Left ventricle myocardium superior (tissue), 1 donor: ENCODE measurements around the gene DRAXIN. TPM values are rescaled to one million over a fixed set of nuclear protein-coding genes. Genes with fewer than 3 reads are reported as not detected.
"Not testable (repeated sequence)": the region's sequence is repeated elsewhere in the genome, so short reads cannot be mapped to it uniquely, and the experiment has no call there.

Experiments used
- ATAC-seq: fragments of 200-7000 bp; cut with Tn5 transposase; one replicate; pipeline ENCODE4 v1.9.1; 2020; ENCODE audit warnings: mild to moderate bottlenecking, moderate library complexity
- DNase-seq: peaks from one replicate; pipeline ENCODE4 v3.0.0-alpha.2; 2020
- intact Hi-C: fragments of 100-400 bp; cut with micrococcal nuclease; formaldehyde crosslinking; loops from one replicate; pipeline ENCODE4 v1.11.0; 2022
- long read RNA-seq: library from polyadenylated mRNA; unstranded; transcript quantifications from one replicate; pipeline ENCODE4 v2.0.0, GENCODE V29; 2021
- total RNA-seq: library from RNA; stranded (reverse); fragmentation: NEBNext Ultra II Directional; extraction: Animal tissue kit (Norgen Biotek cat#: 25700); gene quantifications from one replicate; pipeline ENCODE4 v1.2.1, GENCODE V29; 2021
- donor health status: DM: no; HTN: yes; CAD: no; lungs with severe emphysema.

DRAXIN gene
- total RNA-seq: 0.05 TPM
- long read RNA-seq: 0 reads

DNA sequence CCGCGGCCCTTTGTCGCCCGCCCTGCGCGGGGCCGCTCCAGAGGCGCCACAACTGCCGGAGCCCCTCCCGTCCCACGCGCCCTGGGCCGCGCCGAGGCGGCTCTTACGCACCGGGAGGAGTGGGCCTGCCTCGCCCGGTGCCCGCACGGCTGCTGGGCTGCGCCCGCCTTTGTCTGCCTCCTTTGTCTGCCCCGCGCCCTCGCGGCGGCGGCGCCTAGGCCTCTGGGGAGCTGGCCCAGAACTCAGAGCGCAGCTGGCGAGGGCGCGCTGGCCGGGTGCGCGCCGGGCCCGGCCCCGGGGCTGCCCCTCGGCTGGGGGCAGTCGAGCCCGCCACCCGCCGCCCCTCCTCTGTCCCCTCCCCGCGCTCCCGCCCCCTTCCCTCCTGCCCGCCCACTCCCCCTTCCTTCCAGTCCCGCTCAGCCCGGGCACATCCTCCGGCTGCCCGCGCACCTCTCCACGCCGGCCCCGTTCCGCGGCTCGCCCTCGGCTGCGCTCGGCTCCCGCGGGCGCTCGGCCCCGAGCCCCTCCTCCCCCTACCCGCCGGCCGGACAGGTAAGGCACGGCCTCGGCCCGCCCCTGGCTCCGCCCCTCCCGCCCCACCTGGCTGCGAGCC is at the start of gene DRAXIN:
TSS of gene DRAXIN (plus strand) at position 409 of the 613 bp plus-strand sequence. CDS start 14,549 bp downstream, outside the sequence.
- no peak for DNase-seq
- no peak for ATAC-seq

GRCh38 chr1:11641776-11642305 is 49.7 kb upstream of the DRAXIN start:
- intact Hi-C loops: no loop called here
- DNase-seq (no peak), ATAC-seq (no peak)

More for the DNA sequence above, at the start of gene DRAXIN:
- intact Hi-C loops: no loop called here

DNA sequence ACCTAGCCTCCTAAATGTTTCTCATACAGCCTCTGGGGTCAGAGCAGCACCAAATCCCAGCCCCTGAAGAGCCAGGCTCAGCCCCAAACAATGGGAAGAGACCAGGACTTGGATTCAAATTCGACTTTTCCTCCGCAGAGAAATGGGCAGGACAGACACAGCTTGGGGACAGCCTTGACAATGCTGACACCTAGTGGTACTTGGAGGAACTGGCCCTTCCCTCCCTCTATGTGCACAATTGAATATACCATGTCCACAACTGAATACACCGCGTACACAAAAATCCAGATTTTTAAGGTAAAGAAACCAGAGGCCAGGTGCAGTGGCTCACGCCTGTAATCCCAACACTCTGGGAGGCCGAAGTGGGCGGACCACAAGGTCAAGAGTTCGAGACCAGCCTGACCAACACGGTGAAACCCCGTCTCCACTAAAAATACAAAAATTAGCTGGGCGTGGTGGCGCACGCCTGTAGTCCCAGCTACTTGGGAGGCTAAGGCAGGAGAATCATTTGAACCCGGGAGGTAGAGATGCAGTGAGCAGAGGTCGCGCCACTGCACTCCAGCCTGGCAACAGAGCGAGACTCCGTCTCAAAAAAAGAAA is 49.0 kb upstream of the DRAXIN start:
- ATAC-seq: peak; percentile 81
- intact Hi-C loops: not testable (repeated sequence)
- DNase-seq: peak; percentile 55

DNA sequence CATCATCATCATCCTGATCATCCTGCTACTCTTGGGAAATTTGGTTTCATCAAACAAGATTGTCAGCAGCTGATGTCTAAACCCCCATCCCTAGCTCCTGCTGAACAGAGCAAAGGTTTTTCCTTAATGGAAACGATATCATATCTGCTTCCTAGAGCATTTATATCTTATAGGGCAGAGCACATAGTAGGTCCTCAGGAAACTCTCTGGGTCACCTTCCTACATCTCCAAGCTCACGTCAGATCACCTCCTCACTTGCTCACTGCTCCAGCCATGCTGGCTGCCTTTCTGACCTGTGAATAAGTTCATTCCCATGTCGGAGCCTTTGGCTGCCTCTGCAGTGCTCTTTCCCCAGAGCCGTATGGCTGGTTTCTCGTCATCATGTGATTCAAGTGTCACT is 47.7 kb upstream of the DRAXIN start:
- no peak for ATAC-seq
- intact Hi-C loops: no loop called here
- DNase-seq: no peak

GRCh38 chr1:11645270-11645669 is 46.2 kb upstream of the DRAXIN start:
- ATAC-seq: no peak
- no peak for DNase-seq
- intact Hi-C loops: no loop called here

DNA sequence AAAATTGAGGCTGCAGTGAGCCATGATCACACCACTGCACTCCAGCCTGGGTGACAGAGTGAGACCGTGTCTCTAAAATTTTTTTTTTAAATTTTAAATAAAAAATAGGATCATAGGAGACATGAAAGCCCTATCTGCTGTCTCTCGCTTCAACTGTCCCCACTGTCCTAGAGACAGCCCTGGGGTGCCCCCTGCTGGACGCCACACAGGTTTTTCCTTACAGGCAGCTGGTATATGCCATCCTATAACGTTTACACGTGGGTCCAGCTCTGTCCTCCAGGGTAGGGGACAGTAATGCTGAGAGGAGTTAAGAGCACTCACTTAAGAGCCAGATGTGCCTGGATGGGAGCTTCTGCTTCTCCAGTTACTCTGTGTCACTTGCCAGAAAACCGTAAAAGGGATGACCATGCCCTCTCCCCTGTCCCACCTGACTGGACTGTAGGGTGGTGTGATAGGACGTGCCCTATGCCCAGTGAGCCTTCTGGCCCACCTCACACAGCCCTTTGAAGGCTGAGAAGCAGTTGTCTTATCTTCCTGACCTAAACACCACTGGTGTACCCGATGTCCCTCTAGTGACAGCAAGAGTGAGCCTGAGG is 45.7 kb upstream of the DRAXIN start:
- DNase-seq (peak; percentile 86), ATAC-seq (peak; percentile 42)
- intact Hi-C loops: no loop called here

DNA sequence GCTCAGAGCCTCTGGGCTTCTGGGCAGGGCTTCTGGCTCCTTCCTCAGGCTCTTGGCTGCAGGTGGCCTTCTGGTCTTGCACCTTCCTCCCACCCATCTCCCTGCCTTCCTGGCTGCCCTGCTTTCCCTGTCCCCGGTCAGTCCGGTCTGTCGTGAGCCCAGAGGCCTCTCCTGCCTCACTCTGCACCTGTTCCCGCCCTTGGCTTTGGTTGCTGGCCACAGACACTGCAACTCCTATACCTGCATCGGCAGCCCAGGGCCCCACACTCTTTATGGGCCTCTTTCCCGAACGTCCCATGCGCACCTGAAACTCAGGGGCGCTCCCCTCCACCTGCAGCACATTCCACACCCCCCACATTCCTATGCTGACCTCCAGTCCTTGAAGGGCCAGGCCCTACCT is 45.2 kb upstream of the DRAXIN start:
- DNase-seq (no peak), ATAC-seq (no peak)
- intact Hi-C loops: no loop called here

DNA sequence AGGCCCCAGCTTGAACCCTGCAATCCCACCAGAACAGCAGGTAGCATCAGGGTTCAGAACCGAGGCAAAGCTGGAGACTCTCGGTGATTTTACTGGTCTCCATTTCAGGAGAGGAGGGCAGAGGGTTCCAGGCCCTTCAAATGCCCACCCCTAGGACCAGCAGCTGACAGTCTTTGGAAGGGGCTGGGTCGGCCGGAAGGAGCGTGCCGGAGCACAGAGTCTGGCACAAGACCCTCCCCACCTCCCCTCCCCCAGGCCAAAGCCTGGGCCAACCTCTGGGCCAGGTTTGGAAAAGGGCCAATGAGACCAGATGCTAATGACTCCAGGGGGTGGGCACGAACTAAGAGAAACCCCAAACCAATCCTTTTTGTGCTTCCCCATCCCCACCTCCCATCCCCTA is 44.2 kb upstream of the DRAXIN start:
- intact Hi-C loops: no loop called here
- ATAC-seq: no peak
- DNase-seq: no peak

GRCh38 chr1:11648039-11648438 is 43.5 kb upstream of the DRAXIN start:
- ATAC-seq: peak; percentile 15
- intact Hi-C loops: no loop called here
- peak; percentile 69 for DNase-seq

GRCh38 chr1:11648732-11649158 is 42.8 kb upstream of the DRAXIN start:
- ATAC-seq (peak; percentile 41), DNase-seq (peak; percentile 59)
- intact Hi-C loops: no loop called here

GRCh38 chr1:11649237-11649623 is 42.3 kb upstream of the DRAXIN start:
- no peak for DNase-seq
- intact Hi-C loops: no loop called here

GRCh38 chr1:11649624-11650330 is 41.7 kb upstream of the DRAXIN start:
- intact Hi-C loops: loop anchor here (10.0 kb wide), 1 partner anchor 65 kb away; no protein-coding TSS in a partner anchor
- ATAC-seq (no peak), DNase-seq (no peak)

More at GRCh38 chr1:11649237-11649623, 42.3 kb upstream of the DRAXIN start:
- ATAC-seq: no peak

DNA sequence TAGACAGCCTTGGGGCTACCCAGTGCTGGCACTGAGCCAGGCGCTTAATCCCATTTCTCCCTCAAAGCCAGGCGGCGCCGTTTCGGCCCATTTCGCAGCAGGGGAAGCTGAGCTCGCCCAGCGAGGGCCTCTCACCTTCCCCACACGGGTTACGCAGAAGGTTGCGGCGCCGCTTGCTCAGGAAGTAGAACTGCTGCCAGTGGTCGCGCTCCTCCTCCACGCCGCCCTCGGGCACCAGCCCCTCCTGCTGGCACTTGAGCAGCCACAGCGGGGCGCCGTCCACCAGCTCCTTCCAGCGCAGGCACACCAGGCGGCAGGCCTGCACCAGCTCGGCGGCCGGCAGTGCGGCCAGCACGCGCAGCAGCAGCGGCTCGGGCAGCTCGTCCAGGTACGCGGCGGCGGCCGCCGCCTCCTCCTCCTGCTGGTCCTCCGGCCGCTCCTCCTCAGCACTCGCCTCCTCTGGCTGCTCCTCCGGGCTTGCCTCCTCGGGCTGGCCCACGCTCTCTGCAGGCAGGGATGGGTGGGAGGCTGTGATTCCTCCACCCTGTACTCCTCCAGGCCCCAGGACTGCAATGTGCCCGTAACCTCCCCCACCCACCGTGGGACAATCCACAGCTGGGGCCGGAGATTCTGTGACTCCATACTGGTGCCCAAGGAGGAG is 41.0 kb upstream of the DRAXIN start:
- intact Hi-C loops: loop anchor here (10.0 kb wide), 1 partner anchor 64 kb away; no protein-coding TSS in a partner anchor
- peak; percentile 88 for DNase-seq

DNA sequence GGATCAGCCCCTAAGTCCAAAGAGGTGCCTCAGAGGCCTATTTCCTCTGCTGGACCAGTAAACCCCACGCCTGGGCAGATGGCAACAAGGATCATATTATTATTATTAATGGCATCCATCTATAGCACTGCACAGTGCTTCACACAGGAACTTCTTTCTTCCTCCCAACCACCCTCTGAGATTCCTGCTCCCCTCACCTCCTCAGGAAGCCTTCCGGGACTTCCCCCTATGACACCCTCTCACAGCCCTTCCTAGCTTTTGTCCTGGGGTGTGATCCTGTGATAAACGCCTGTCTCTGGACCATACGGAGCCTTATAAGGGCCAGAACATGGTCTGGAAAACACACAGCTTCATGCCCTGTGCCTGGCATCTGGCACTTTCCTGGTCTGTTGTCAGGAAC is 40.5 kb upstream of the DRAXIN start:
- intact Hi-C loops: loop anchor here (10.0 kb wide), 1 partner anchor 64 kb away; no protein-coding TSS in a partner anchor
- ATAC-seq (no peak), DNase-seq (no peak)

More for the DNA sequence above, 41.0 kb upstream of the DRAXIN start:
- peak; percentile 74 for ATAC-seq

DNA sequence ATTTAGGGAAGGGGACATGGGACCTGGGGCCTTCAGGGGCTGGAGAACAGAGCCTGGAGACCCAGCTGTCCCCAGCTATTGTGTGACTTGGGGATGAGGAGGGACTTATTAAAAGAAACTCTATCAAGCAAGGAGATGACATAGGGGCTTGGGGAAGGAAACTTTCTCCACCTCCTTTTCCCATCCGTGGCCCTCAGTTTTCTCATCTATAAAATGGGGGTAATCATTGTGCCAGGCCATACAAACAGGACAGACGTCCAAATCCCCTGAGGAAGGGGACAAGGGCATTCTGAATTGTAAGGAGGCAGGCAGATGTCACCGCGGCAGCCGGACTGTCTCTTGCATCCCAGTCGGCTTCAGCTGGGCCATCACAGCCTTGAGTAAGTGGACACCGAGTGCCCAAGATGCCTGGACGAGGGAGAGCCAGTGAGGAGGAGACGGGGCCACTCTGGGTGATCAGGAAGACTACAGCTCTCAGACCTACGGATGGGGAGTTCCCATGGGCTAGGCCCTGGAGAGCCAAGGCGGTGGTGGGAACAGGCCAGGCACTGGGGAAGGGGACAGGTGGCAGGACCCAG is 39.2 kb upstream of the DRAXIN start:
- DNase-seq: no peak
- ATAC-seq: no peak
- intact Hi-C loops: loop anchor here (10.0 kb wide), 1 partner anchor 63 kb away; no protein-coding TSS in a partner anchor

GRCh38 chr1:11653101-11653860 is 38.2 kb upstream of the DRAXIN start:
- intact Hi-C loops: loop anchor here (10.0 kb wide), 1 partner anchor 62 kb away; no protein-coding TSS in a partner anchor
- ATAC-seq (no peak), DNase-seq (no peak)

- no peak for ATAC-seq
- intact Hi-C loops: loop anchor here (10.0 kb wide), 1 partner anchor 61 kb away; no protein-coding TSS in a partner anchor
Observed at GRCh38 chr1:11653861-11654136, 37.7 kb upstream of the DRAXIN start.

More at GRCh38 chr1:11653861-11654136, 37.7 kb upstream of the DRAXIN start:
- DNase-seq: no peak
